ENCODE data around the gene EMC8.

DNA sequence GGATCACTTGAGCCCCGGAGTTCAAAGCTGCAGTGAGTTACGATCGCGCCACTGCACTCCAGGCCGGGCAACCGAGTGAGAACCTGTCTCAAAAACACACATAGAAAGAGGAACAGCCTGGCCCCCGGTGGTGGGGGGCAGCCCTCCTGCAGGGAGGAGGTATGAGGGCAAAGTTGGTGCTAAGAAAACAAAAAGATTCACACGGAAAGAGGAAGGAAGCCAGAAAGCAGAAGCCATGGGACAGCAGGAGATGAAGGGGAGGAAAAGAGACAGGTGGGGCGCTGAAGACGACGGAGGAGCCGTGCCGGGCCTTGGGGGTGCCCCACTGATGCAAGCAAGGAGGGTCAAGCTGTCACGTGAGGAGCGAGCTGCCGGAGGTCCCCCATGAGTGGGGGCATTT is 40.2 kb downstream of the EMC8 start:
- TF ChIP-seq, protein P1, sequence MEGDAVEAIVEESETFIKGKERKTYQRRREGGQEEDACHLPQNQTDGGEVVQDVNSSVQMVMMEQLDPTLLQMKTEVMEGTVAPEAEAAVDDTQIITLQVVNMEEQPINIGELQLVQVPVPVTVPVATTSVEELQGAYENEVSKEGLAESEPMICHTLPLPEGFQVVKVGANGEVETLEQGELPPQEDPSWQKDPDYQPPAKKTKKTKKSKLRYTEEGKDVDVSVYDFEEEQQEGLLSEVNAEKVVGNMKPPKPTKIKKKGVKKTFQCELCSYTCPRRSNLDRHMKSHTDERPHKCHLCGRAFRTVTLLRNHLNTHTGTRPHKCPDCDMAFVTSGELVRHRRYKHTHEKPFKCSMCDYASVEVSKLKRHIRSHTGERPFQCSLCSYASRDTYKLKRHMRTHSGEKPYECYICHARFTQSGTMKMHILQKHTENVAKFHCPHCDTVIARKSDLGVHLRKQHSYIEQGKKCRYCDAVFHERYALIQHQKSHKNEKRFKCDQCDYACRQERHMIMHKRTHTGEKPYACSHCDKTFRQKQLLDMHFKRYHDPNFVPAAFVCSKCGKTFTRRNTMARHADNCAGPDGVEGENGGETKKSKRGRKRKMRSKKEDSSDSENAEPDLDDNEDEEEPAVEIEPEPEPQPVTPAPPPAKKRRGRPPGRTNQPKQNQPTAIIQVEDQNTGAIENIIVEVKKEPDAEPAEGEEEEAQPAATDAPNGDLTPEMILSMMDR (conservative IDR thresholded peaks at IDR 0.05; ENCODE audit: low read depth in 2 of 2), result no peak
- TF ChIP-seq JUNB (IDR thresholded peaks at IDR 0.05; ENCODE audit: unreplicated experiment), result no peak
- no peak for TF ChIP-seq EZH2phosphoT487 (IDR thresholded peaks at IDR 0.05; ENCODE audit: unreplicated experiment)

Data from GM23338 (cell line).